NCI-H345 treated with DMSO at 0.1 percent for 48 hours (cell line): ENCODE results near the gene GALNT10.
"Not testable (repeated sequence)": the region's sequence is repeated elsewhere in the genome, so short reads cannot be mapped to it uniquely, and the experiment has no call there.

ENCODE experiments used
- DNase-seq: peaks from one replicate; lab custom pipeline; 2025; ENCODE audit not compliant: unreplicated experiment; lab: John Stamatoyannopoulos, UW

Gene GALNT10

GRCh38 chr5:154349626-154350264 lies 159.2 kb downstream of the GALNT10 start:
- DNase-seq: no peak

GRCh38 chr5:154351141-154351540 lies 160.6 kb downstream of the GALNT10 start:
- DNase-seq: no peak

- DNase-seq: no peak
These were observed 161.0 kb downstream of the GALNT10 start for GRCh38 chr5:154351566-154351965.

GRCh38 chr5:154352960-154353548 lies 162.5 kb downstream of the GALNT10 start:
- no peak for DNase-seq

- no peak for DNase-seq
These were observed 164.6 kb downstream of the GALNT10 start for GRCh38 chr5:154355129-154355611.

- no peak for DNase-seq
These were observed 165.6 kb downstream of the GALNT10 start for GRCh38 chr5:154356020-154356655.

GRCh38 chr5:154356958-154357357 lies 166.4 kb downstream of the GALNT10 start:
- DNase-seq: no peak

GRCh38 chr5:154358516-154359220 lies 168.1 kb downstream of the GALNT10 start:
- no peak for DNase-seq

GRCh38 chr5:154359221-154359573 lies 168.7 kb downstream of the GALNT10 start:
- no peak for DNase-seq

- not testable (repeated sequence) for DNase-seq
These were observed 169.7 kb downstream of the GALNT10 start for GRCh38 chr5:154360241-154360640.

- DNase-seq: no peak
These were observed 172.9 kb downstream of the GALNT10 start for GRCh38 chr5:154363411-154363810.

- DNase-seq: no peak
These were observed 174.2 kb downstream of the GALNT10 start for GRCh38 chr5:154364771-154365170.

GRCh38 chr5:154365823-154366222 lies 175.3 kb downstream of the GALNT10 start:
- DNase-seq: no peak

GRCh38 chr5:154366353-154366752 lies 175.8 kb downstream of the GALNT10 start:
- no peak for DNase-seq

GRCh38 chr5:154367101-154367500 lies 176.6 kb downstream of the GALNT10 start:
- DNase-seq: no peak

- no peak for DNase-seq
These were observed 177.7 kb downstream of the GALNT10 start for GRCh38 chr5:154368041-154368800.

GRCh38 chr5:154369682-154370081 lies 179.1 kb downstream of the GALNT10 start:
- DNase-seq: no peak

- DNase-seq: no peak
These were observed 179.6 kb downstream of the GALNT10 start for GRCh38 chr5:154370119-154370518.

GRCh38 chr5:154370813-154371212 lies 180.3 kb downstream of the GALNT10 start:
- no peak for DNase-seq

GRCh38 chr5:154371687-154372086 lies 181.2 kb downstream of the GALNT10 start:
- DNase-seq: no peak

GRCh38 chr5:154372661-154373060 lies 182.1 kb downstream of the GALNT10 start:
- DNase-seq: no peak
